SKM-1 (cell line): ENCODE measurements around the gene SLC7A9.
"Not testable (repeated sequence)": the region's sequence is repeated elsewhere in the genome, so short reads cannot be mapped to it uniquely, and the experiment has no call there.

Source experiments
- DNase-seq: peaks from one replicate; lab custom pipeline; 2025; ENCODE audit not compliant: unreplicated experiment; lab: John Stamatoyannopoulos, UW

SLC7A9 gene

DNA sequence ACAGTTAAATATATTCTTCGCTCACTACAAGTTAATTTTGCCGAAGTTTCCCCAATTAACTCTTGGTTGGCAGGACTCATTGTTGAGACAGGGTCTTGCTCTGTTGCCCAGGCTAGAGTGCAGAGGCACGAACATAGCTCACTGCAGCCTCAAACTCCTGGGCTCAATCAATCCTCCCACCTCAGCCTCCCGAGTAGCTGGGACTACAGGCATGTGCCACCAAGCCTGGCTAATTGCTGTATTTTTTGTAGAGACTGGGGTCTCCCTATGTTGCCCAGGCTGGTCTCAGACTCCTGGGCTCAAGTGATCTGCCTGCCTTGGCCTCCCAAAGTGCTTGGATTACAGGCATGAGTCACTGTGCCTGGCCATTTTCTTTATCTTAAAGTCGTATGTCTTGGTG lies 15.7 kb upstream of the SLC7A9 start:
- not testable (repeated sequence) for DNase-seq

- DNase-seq: no peak
These were observed 12.2 kb upstream of the SLC7A9 start for GRCh38 chr19:32881766-32882165.

- DNase-seq: no peak
These were observed 11.1 kb upstream of the SLC7A9 start for GRCh38 chr19:32880622-32881021.

DNA sequence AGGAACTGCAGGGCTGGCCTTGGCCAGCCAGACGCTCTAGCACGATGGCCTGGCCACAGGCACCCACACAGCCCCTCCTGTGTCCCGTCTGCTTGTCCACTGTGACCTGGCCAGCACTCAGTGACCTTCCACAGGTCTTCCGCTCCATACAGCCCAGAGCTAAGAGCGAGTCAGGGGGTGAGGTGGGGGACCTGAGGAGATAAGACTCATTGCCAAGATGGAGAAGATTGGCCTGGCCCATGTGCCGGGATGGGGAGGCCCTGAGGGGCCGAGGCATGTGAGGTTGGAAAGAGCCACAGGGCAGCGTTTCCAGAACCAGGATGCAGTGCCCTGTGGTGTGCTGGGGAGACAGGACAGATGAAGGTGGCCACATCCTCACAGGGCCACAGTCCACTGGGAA lies 10.2 kb upstream of the SLC7A9 start:
- no peak for DNase-seq

- DNase-seq: no peak
These were observed 9.4 kb upstream of the SLC7A9 start for GRCh38 chr19:32878988-32879387.

GRCh38 chr19:32877977-32878745 lies 8.6 kb upstream of the SLC7A9 start:
- no peak for DNase-seq

DNA sequence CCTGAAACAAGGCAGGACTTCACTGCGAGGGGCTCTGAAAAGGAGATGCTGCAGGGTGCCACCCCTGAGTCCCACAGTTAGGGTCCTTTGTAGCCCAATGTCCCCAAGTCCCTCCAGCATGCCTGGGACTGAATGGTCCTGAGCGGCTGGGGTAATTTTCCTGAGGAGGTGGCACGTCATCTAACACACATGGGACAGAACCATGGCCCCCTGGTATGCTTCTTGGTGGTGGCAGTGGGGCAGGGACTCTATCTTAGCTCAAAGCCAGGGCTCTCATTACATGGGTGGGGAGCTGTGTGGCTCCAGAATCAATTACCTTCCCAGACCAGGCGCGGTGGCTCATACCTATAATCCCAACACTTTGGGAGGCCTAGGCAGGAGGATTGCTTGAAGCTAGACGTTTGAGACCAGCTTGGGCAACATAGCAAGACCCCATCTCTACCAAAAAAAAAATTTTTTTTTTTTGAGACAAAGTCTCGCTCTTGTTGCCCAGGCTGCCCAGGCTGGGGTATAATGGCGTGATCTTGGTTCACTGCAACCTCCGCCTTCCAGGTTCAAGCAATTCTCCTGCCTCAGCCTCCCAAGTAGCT lies 7.9 kb upstream of the SLC7A9 start:
- DNase-seq: no peak

DNA sequence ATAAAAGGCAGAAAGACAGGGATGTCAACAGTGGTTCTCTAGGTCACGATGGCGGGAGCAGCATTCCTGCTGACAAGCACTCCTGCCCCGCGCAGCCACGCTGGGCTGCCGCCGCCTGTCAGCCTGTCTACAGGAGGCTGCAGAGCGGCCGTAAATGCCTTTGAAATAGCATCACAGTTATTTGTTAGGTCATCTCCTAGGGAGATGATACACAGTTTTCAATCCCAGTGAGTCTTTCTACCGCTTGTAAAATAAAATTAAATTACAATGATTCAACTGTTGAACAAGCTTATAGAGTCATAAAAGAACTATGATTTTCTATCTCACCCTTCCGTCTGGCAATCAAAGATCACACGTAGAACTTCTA lies 7.3 kb upstream of the SLC7A9 start:
- DNase-seq: no peak

DNA sequence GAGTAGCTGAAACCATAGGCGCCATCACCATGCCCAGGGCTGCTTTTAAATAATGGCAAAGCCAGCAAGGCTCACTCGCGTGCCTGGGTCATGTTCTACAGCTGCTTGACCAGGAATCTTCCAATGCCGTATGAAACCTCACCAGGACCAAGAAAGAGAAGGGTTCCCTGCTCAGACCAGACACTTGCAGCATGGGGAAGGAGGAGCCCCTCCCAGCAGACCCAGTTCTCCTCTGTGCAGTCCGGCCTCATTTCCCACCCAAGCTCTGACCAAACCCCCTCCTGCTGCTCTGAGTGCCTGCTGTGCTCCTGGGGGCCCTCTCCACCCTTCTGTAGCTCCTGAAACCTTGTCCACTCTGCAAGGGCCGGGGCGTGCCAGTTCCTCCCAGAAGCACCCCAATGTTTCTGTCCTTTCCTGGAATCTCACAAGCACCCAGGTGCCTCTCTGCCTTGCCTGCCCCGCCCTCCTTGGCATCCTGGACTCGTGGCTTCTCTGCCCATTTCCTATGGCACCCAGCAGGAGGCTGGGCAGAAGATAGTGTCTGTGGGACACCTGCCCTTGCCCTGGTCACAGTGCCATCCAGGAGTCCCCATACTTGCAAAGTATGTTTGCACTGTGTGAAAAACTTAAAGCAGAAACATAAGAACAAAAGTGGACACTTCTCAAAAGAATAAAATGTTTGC lies 6.8 kb upstream of the SLC7A9 start:
- DNase-seq: no peak

GRCh38 chr19:32875428-32875827 lies 5.9 kb upstream of the SLC7A9 start:
- DNase-seq: no peak

DNA sequence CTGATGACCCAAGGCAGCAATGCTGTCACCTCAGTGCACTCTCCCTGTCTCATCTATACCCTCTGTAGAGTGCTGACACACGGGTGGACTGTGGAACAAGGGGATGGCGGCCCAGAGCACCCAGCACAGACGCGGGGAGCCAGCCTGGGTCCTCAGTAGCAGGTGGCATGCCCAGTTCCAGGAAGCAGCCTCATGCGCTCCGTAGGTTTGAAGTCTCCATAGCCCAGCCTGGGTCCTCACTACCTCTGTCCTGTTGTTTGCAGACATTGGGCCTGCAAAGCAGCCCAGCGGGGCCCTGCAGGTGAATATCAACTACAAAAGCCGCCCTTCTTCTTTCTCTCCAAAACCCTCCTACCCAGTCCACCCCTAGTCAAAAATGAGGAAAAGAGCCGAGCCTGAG lies 5.0 kb upstream of the SLC7A9 start:
- DNase-seq: no peak

GRCh38 chr19:32873247-32873959 lies 3.8 kb upstream of the SLC7A9 start:
- no peak for DNase-seq

DNA sequence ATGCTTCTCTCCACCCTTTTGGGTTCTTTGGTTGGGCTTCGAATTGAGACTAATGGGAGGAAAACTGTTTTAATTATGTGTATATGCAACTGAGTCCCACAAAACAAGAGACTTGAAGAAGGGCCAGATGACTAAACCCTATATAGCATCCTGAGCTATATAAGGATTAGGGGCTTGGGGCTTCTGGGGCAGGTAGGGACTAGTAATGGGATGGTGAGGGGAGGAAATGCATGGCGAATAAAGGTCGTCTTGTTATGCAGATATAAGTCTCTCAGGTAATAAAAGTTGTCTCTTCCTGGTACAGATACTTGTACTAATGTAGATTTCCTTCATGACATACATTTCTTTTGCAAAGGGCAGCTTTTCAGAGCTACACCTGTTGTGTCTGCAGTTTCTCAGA lies 2.8 kb upstream of the SLC7A9 start:
- no peak for DNase-seq

- no peak for DNase-seq
These were observed 1.4 kb upstream of the SLC7A9 start for GRCh38 chr19:32870981-32871451.

DNA sequence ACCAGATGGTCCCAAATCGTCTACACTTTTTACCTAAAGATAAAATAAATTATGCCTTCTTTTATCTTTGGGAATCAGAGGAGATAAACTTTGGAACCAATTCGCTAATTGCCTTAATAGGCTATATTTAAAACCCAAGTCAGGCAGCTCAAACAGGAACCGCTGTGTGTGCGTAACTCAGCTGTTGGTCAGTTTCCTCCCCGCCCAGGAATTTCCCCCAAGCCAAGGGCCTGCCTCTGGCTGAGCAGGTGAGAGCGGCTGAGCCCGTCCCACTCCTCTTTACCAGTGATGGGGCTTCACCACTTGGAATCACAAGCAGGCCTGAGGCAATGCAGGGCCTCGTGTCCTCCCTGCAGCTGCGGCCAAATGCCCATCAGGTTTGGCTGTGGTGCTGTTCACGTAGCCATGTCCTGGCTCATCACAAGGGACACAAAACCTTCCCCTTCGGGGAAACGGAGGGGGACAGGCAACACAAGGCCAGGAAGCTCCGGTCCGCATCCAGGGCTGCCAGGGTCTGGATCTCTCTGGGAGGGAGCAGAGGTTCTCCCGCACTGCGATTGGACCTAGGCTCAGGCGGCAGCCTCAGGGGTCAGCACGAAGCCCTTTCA lies 503 bp upstream of the SLC7A9 start:
- no peak for DNase-seq

DNA sequence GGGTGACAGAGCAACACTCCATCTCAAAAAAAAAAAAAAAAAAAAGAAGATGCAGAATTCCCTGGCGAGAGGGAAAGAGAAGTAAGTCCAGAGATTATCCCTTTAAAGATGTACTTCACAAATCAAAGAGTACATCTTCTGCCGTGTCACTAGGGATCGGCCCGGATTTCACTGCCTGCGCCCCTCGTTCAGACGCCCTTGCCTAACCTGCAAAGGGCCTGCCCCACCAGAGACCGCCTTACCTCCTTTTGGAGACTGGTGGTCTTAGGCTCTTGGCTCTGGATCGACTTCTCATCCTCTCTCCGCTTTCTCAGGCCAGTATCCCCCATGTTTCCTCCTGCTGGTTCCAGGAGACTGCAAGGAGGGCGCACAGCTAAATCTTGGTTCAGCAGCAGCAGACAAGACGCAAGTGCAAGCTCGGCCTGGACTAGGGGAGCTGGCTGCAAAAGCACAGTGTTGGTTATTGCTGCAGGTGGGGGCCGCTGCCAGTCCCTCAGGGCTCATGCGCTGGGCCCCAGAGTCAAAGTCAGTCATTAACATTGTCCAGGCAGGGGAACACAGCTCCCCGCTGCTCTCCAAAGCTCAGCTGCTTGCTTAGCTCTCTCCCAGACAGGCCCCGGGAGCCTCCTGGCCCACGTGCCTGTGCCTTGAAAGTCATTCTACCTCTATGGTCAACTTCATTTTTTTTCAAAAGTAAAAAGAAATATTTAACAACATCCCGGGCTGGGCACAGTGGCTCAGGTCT lies 1.2 kb downstream of the SLC7A9 start:
- no peak for DNase-seq

GRCh38 chr19:32867436-32867835 lies 2.1 kb downstream of the SLC7A9 start:
- not testable (repeated sequence) for DNase-seq

GRCh38 chr19:32866564-32867265 lies 2.9 kb downstream of the SLC7A9 start:
- DNase-seq: no peak

- no peak for DNase-seq
These were observed 3.5 kb downstream of the SLC7A9 start for GRCh38 chr19:32866061-32866460.

DNA sequence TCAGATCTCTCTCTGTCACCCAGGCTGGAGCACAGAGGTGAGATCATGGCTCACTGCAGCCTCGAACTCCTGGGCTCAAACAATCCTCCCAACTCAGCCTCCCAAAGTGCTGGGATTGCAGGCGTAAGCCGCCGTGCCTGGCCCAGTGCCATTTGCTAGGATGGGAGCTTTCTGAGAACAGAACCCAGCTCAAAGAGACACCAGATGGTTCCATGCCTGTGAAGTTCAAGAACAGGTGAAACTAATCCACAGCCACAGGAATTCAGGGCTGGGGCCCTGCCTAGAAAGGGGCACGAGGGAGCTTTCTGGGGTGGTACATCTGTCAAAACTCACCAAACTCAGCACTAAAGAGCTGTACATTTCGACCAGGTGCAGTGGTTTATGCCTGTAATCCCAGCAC lies 4.2 kb downstream of the SLC7A9 start:
- no peak for DNase-seq
